GM21723 (cell line): ENCODE measurements around the gene SNCAIP.
"Not testable (repeated sequence)": the region's sequence is repeated elsewhere in the genome, so short reads cannot be mapped to it uniquely, and the experiment has no call there.

Experiments used
- ATAC-seq: cut with Tn5 transposase; IDR thresholded peaks from one replicate; pipeline ENCODE4 v1.9.1; 2021; ENCODE audit warnings: mild to moderate bottlenecking, moderate library complexity; ENCODE audit not compliant: unreplicated experiment

SNCAIP gene

DNA sequence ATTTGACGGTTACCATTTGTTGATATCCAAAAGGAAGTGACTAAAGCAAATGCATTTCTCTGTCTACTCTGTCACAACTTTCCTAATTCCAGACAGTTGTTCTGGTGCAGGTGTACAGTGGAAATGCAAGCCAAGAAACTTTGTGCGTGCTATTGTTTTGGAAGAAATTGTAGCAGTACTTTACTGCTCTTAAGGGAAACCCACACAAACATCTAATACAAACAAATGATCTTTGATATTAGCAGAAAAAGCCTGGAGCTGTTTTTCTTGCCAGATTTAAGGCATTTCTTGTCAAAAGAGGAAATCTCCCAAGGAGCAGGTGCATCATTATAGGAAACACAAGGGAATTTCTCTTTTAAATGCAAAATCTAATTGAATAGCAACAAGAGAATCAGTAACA lies 2.0 kb downstream of the SNCAIP start:
- no peak for ATAC-seq

DNA sequence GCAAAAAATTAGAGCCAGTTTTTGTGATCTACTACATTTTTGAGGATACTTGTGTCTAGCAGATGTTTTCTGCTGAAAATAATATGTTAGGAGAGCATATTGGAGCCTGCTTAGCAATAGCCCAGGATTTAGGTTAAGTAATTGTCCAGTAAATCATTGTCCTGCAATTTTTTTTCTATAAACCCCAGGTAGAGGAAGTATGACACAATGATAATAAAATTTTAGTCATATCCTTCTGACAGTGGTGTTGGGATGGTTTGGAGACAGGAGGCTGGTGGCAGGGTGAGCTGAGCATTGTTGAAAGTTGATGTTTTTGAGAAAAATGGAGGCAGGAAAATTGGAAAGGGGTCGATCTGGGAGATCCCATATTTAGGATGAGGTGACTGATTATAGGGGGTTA lies 3.5 kb downstream of the SNCAIP start:
- no peak for ATAC-seq

- no peak for ATAC-seq
Observed at GRCh38 chr5:122316656-122317055, 4.6 kb downstream of the SNCAIP start.

DNA sequence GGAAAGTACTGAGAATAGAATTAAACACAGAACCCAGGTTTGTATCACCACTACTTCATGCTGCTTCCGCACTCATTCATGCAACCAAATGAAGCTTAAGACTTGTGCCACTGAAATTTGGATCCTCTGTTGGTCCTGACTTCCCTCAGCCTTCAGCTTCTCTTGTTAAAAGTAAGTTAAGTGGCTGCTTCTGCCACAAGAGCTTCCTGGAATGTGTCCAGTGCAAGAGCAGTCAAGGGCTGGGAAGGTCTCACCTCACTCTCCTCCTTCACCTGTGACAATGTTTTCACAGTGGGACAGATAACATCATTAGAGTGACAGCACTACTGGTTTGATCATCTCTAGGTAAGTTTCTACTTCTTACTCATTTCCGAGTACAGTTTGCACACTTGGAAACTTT lies 7.9 kb downstream of the SNCAIP start:
- ATAC-seq, result no peak

DNA sequence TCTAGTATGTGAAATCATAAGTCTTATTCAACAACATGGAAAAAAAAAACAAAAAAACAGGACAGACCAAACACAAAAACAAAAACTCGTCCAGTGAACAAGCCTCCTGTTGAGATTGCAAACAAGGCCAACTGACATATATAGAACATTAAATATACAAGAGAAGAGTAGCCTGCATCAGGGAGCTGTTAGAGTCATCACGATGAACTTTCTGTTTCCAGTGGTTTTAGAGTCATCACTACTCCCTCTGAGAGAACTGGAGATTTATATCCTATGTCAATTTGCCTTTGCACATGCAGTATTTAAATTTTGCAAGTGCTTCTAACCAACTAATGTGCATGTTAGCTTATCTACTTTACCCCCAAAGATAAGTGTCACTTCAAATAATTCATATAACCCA lies 9.9 kb downstream of the SNCAIP start:
- ATAC-seq, result no peak

DNA sequence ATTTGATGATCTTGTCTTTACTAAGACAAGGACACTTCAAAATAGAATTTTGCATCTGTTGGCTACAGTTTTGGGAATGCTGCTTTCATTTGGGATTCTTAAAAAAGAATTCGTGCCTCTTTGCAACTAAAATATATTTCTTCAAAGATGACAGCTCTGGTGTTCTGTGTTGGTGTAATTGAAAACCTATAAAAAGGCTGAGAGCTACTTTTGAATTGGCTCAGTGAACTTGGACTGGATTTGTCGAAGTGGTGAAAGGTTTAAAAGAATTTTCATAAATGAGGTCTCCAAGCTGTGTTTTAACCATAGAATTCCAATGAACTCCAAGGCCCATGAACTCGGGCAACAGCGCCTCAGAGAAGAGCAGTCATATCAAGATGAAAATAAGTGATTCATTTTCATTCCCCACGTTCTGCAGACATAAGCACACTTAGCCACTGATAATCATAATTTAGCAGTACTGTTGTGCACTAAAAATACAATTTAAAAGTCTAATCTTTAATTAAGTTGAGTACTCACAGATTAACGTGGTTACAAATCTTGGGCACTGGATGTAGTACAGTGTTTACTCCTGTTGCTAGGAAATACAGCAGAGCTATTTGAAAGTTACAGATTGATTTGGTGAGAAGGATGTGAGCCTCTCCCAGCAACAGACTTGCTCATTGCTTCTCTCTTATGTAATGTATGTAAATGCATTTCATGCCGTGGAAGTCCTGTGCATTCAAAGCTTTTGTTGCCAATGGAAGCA lies 10.9 kb downstream of the SNCAIP start:
- ATAC-seq, result no peak

- no peak for ATAC-seq
Observed at GRCh38 chr5:122323738-122324137, 11.7 kb downstream of the SNCAIP start.

- no peak for ATAC-seq
Observed at GRCh38 chr5:122327110-122327509, 15.1 kb downstream of the SNCAIP start.

DNA sequence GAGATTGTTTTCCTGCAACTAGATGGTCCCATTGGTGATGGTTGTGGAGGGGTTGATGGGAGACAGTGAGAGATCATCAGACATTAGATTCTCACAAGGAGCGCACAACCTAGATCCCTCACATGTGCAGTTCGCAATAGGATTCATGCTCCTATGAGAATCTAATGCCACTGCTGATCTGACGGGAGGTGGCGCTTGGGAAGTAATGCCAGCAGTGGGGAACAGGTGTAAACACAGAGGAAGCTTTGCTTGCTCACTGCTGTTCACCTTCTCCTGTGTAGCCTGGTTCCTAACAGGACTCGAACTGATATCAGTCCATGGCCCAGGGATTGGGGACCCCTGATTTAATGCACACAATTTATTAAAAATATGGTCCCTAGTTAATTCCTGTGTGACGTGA lies 18.8 kb downstream of the SNCAIP start:
- ATAC-seq, result no peak

- ATAC-seq, result no peak
Observed at GRCh38 chr5:122332599-122333555, 20.8 kb downstream of the SNCAIP start.

GRCh38 chr5:122333564-122333963 lies 21.5 kb downstream of the SNCAIP start:
- ATAC-seq, result no peak

DNA sequence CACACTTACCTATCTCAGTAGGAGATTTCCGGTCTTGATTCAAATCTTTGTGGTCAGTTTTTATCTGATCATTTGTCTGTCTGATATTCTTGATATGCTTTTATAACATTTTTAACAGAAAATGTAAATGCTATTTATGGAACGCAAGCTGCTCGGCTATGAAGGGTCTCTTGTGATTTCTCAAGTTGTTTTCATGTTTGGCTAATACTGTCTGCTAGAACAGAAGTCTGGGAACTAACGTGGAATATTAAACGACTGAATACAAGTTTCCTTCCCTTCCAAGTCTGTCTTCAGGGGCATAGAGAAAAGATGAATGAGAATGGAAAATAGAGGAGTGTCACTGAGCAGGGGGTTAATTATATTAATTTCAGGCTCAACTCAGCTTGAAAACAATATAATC lies 27.6 kb downstream of the SNCAIP start:
- ATAC-seq, result no peak

DNA sequence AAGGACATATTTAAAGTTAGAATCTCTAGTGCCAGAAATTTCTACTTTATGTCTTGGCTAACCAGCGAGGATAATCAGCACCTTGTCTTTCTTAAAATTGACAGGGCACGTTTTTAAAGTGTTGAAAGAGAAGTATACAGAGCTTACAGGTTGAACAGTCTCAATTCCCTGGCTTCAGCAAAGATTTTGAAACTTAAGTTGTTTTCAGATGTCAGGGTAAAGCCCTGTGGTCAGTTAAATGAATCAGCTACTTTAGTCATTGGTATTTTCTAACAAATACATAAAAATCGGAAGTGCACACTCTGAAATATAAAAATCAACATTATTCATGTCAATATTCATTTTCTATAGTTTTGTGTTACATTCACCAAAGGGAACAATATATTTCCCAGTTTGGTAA lies 29.1 kb downstream of the SNCAIP start:
- no peak for ATAC-seq

- no peak for ATAC-seq
Observed at GRCh38 chr5:122342256-122342655, 30.2 kb downstream of the SNCAIP start.

- ATAC-seq, result no peak
Observed at GRCh38 chr5:122346897-122347581, 35.0 kb downstream of the SNCAIP start.

GRCh38 chr5:122350496-122350895 lies 38.5 kb downstream of the SNCAIP start:
- ATAC-seq, result no peak

GRCh38 chr5:122351416-122352157 lies 39.5 kb downstream of the SNCAIP start:
- ATAC-seq, result no peak

DNA sequence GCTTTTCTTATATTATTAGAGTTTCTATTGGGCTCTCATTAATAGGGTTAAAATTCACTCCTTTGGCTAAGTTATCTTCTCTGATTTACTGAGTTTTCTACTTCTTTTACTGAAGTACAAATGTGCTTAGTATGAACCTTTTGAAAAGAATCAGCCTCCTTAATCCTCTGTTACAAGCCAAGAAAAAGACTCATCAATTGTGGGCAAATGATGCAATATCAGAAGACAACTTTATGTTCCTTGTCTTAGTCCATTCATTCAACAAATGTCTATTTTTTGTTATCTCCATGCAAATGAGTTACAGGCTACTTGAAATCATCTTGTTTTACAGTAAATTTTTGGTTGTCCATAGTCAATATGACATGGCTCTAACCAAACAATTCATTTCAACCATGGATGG lies 40.3 kb downstream of the SNCAIP start:
- no peak for ATAC-seq

DNA sequence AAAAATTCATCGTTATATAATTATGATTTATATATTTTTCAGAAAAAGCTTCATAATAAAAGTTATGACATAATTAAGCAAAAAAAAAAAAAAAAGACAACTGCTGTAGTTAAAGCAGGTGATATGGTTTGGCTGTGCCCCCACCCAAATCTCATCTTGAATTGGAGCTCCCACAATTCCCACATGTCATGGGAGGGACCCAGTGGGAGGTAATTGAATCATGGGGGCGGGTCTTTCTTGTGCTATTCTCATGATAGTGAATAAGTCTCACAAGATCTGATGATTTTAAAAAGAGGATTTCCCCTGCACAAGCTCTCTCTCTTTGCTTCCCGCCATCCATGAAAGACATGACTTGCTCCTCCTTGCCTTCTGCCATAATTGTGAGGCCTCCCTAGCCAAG lies 41.3 kb downstream of the SNCAIP start:
- ATAC-seq, result not testable (repeated sequence)

DNA sequence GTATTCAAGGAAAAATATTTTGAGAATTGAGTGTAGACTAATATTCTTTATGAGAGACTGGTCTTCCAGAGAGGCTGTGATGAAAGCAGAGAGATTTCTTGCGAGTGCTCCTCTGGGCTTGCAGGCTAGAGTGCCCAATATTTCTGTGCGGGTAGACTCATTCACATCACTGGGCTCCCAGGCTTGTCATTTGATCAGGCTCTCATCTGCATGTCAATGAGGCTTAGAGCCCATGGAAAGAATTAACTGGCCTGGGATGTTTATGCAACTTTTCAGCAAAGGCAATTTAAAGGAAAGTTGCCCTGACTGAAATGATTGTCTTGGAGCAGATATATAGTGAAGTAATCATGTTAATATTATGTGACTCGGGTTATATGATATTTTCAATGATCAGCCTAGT lies 42.3 kb downstream of the SNCAIP start:
- ATAC-seq, result no peak

GRCh38 chr5:122355324-122355723 lies 43.3 kb downstream of the SNCAIP start:
- ATAC-seq, result no peak
